Subcutaneous adipose tissue (tissue), 4 donors: Measurements from ENCODE around the gene PLPPR3. TPM values are rescaled to one million over a fixed set of nuclear protein-coding genes. Genes with fewer than 3 reads are reported as not detected.

Experiments used
- total RNA-seq, 4 donors: library from RNA; depleted of rRNA; stranded (reverse); fragments of >200 nt; gene quantifications; one replicate each; pipeline ENCODE4 v1.1.0, GENCODE V29; 2016
- TF ChIP-seq, protein P1 (sequence below): fragments of 450-650 bp; IDR thresholded peaks from one replicate; pipeline ENCODE4 v1.5.1; 2016; ENCODE audit warnings: low read depth, mild to moderate bottlenecking, control low read depth, antibody characterized with exemption, moderate library complexity

Gene PLPPR3
- total RNA-seq, 4 donors from 2014 or later: not detected

DNA sequence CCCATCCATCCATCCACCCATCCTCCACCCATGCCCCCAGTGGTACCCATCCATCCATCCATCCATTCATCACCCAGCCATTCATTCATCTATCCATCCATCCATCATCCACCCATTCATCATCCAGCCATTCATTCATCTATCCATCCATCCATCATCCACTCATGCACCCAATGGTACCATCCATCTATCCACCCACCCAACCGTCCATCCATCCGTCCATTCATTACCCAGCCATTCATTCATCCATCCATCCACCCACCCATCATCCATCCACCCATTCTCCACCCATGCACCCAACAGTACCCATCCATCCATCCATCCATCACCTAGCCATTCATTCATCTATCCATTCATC lies 5.3 kb downstream of the PLPPR3 start:
- TF ChIP-seq, protein P1, sequence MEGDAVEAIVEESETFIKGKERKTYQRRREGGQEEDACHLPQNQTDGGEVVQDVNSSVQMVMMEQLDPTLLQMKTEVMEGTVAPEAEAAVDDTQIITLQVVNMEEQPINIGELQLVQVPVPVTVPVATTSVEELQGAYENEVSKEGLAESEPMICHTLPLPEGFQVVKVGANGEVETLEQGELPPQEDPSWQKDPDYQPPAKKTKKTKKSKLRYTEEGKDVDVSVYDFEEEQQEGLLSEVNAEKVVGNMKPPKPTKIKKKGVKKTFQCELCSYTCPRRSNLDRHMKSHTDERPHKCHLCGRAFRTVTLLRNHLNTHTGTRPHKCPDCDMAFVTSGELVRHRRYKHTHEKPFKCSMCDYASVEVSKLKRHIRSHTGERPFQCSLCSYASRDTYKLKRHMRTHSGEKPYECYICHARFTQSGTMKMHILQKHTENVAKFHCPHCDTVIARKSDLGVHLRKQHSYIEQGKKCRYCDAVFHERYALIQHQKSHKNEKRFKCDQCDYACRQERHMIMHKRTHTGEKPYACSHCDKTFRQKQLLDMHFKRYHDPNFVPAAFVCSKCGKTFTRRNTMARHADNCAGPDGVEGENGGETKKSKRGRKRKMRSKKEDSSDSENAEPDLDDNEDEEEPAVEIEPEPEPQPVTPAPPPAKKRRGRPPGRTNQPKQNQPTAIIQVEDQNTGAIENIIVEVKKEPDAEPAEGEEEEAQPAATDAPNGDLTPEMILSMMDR: no peak

DNA sequence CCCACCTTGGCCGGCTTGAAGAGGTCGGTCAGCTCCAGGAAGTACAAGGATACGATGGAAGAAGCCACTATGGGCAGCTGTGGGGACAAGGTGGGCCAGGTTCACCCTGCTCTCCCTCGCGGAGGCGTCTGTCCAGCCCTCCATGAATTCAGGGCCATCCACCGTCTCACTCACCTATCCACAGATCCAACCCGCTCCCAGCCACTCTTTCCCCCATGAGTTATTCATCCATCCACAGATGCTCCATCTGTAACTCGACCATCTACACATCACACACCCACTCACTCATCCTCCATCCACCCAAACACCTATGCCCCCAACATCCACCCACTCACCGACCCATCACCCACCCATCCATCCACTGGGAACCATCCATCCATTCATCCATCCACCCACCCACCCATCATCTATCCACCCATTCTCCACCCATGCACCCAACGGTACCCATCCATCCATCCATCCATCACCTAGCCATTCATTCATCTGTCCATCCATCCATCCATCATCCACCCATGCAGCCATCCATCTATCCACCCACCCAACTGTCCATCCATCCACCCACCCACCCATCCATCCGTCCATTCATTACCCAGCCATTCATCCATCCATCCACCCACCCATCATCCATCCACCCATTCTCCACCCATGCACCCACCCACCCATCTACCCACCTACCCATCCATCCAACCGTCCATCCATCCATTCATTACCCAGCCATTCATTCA lies 5.8 kb downstream of the PLPPR3 start:
- TF ChIP-seq, protein P1: no peak

DNA sequence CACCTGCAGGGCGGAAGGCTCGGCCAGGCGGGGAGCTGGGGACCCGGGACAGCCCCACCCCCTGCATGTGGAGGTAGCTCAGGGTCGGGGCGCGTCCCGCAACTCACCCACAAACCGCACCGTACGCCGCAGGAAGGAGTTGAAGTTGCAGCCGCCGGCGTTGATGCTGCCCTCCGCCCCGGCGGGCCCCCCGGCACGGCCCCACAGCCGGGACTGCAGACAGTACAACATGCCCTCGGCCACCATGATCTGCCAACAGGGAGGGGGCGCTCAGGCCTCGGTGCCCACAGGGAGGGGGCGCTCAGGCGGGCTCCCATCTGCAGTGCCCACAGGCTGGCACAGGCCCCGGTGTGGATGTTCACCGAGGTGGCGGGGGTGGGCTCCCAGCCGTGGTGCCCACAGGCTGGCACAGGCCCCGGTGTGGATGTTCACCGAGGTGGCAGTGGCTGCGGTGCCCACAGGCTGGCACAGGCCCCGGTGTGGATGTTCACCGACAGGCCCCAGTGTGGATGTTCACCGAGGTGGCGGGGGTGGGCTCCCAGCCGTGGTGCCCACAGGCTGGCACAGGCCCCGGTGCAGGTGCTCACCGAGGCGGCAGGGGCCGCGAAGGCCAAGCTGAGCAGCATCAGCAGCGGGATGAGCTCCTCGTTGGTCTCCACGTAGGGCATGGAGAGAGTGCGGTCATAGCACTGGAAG lies 6.5 kb downstream of the PLPPR3 start:
- TF ChIP-seq, protein P1: no peak

DNA sequence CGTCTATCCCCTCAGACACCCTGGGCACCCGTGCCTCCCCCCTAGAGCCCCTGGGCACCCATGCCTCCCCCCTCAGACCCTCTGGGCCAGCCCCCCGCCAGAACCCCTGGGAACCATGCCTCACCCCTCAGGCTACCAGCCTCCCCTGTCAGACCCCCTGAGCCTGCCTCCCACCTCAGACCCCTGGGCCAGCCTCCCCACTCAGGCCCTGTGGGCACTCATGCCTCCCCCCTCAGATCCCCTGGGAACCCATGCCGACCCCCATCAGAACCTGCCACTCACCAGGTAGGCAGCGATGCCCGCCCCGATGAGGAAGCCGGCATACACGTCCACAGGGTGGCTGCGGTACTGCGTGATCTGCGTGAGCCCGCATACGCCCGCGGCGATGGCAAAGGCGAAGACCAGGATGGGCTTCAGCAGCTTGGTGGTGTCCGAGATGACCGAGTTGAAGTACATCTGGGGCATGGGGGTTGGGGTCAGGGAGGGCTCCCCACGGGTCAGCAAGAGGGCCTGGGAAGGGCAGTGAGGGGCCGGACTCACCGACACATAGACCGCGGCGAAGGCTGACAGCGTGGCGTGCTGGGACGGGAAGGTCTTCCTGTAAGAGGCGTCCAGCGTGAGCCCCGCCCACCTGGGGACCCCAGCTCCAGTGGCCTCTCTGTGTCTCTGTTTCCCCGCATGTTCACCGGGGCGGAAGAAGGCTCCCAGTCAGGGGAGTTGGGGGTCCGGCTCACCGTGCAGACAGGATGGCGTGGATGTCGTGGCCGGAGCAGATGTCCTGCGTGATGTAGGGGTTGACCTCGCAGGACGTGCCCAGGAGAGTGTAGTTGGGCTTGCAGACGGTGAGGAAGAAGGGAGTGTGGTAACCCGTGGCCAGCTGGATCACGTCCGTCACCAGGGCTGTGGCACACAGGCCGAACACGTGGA lies 7.3 kb downstream of the PLPPR3 start:
- TF ChIP-seq, protein P1: no peak

DNA sequence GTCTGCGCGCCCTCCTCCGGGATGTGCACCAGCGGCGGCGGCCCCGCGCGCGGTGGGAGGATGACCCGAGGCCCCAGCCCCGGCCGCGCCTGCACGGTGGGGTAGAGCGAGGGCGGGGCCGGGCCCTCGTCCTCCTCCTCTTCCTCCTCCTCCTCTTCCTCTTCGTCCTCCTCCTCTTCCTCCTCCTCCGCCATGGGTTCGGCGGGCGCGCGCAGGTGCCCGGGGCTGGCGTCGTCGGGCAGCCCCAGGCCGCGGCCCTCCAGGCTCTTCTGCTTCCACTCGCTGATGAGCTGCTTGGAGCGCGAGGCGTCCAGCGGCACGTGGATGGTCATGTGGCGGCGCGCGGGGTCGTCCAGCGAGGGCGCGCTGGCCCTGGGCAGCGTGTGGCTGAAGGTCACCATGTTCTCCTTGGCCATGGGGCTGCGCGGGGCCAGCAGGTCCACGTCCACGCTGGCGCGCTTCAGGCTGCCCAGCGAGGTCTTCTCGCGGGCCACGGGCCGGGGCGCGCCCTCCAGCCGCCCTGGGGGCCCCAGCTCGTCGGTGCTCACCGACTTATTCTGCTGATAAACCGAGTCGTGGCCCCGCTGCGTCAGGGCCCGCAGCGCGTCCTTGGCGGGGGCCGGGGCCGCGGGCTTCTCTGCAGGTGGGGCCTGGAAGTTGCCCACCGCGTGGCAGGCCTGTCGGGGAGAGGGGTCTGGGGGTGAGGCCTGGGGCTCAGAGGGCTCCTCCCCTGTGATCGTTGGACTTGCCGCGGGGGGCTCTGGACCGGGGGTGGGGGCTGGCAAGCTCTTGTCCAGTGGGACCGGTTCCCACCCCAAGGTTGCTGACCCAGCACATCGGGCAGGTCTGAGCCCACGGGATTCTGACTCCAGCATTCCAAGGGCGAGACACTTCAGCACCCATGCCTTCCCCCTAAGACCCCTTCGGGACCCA lies 8.3 kb downstream of the PLPPR3 start:
- TF ChIP-seq, protein P1: no peak

DNA sequence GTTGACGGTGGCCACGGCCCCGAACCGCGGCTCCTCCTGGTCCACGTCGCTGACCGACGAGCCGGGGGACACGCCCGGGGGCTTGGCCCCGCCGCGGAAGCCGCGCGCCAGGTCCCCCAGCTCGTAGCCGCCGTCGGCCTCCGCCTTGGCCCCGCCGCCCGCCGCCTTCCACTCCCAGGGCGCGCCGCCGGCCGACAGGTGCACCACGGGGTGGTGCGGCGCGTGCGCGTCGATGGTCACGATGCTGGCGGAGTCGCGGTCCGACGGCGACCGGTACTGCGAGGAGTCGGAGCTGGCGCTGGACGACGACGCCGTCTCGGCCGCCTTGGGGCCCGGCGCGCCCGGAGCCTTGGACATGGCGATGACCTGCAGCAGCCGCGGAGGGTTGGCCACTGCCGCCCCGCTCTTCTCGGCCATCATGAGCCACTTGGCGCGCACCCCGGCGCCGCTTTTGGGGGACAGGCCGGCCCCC lies 9.0 kb downstream of the PLPPR3 start:
- TF ChIP-seq, protein P1: no peak
